ENCODE results near the gene CERT1.
"Not testable (repeated sequence)": the region's sequence is repeated elsewhere in the genome, so short reads cannot be mapped to it uniquely, and the experiment has no call there.

Gene CERT1

DNA sequence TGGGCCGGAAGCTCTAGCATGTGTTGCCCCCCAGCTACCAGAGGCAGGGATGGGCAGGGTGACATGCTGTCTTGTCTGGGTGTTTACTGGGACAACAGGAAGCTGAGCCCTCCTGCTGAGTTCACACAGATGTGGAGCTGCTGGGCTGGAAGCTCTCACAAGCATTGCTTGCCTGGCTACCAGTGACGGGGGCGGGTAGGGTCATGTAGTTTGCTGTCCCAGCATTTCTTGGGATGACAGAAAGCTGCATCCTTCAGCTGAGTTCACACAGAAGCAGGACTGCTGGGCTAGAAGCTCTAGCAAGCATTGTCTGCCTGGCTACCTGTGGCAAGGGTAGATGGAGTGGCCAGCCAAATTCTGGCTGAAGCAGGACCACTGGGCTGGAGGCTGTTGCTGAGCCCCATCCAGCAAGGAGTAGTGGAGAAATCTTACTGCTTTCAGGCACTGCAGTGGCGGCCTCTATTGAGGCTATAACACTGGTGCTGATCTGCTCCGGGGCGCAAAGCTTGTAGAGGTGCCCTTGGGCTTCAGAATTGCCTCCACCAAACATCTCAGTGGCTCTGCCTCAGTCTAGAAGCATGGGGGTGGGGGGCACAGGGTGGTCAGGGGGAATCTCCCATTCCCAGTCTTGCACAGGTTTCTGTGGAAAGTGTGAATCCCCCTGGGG is 25.4 kb upstream of the CERT1 start:
- TF ChIP-seq, protein P1, sequence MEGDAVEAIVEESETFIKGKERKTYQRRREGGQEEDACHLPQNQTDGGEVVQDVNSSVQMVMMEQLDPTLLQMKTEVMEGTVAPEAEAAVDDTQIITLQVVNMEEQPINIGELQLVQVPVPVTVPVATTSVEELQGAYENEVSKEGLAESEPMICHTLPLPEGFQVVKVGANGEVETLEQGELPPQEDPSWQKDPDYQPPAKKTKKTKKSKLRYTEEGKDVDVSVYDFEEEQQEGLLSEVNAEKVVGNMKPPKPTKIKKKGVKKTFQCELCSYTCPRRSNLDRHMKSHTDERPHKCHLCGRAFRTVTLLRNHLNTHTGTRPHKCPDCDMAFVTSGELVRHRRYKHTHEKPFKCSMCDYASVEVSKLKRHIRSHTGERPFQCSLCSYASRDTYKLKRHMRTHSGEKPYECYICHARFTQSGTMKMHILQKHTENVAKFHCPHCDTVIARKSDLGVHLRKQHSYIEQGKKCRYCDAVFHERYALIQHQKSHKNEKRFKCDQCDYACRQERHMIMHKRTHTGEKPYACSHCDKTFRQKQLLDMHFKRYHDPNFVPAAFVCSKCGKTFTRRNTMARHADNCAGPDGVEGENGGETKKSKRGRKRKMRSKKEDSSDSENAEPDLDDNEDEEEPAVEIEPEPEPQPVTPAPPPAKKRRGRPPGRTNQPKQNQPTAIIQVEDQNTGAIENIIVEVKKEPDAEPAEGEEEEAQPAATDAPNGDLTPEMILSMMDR (conservative IDR thresholded peaks at IDR 0.05; ENCODE audit: low read depth), result no peak
- peak overlapping the region; percentile 12 for H3K27ac ChIP-seq
- no peak for DNase-seq (ENCODE audit: low spot score)
- ChIA-PET CTCF (no interaction called here), POLR2A (ENCODE audit: low non-redundant PET) (no interaction called here)

DNA sequence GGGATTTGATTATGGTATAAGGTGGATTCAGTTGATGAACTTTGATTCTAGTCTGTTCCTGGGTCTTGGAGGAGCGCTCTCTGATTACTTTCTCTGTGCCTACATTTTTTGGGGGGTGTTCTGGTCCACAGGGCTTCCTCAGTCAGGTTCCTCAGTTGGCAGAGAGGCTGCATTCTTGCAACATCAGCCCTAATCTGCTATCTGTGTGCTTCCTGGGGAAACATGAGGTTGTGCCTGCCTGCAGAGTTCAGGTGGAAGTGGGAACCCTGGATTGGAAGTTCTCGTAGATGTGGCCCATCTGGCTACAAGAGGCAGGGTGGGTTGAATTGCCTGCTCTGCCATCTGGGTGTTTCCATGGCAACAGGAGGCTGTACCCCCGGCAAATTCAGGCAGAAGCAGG is 24.7 kb upstream of the CERT1 start:
- TF ChIP-seq, protein P1 (conservative IDR thresholded peaks at IDR 0.05; ENCODE audit: low read depth), result no peak
- no peak for DNase-seq (ENCODE audit: low spot score)
- CTCF ChIA-PET, result no interaction called here
- H3K27ac ChIP-seq, result no peak overlapping the region
- POLR2A ChIA-PET (ENCODE audit: low non-redundant PET), result no interaction called here

DNA sequence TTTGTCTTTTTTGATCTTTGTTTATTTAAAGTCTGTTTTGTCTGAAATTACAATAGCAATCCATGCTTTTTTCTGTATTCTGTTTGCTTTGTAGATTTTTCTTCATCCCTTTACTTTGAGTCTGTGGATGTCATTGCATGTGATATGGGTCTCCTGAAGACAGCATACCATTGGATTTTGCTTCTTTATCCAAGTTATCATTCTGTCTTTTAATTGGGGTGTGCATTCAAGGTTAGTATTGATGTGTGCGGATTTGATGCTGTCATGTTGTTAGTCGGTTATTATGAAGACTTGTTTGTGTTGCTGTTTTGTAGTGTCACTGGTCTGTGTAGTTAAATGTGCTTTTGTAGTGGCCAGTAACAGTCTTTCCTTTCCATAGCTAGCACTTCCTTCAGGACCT is 23.3 kb upstream of the CERT1 start:
- no peak for DNase-seq (ENCODE audit: low spot score)
- ChIA-PET POLR2A (ENCODE audit: low non-redundant PET) (no interaction called here), CTCF (interaction anchor here (0.9 kb wide), 1 partner anchor 11 kb away, joined by 4 read pairs; no protein-coding TSS in a partner anchor)
- TF ChIP-seq, protein P1 (conservative IDR thresholded peaks at IDR 0.05; ENCODE audit: low read depth), result no peak
- H3K27ac ChIP-seq, result no peak overlapping the region

DNA sequence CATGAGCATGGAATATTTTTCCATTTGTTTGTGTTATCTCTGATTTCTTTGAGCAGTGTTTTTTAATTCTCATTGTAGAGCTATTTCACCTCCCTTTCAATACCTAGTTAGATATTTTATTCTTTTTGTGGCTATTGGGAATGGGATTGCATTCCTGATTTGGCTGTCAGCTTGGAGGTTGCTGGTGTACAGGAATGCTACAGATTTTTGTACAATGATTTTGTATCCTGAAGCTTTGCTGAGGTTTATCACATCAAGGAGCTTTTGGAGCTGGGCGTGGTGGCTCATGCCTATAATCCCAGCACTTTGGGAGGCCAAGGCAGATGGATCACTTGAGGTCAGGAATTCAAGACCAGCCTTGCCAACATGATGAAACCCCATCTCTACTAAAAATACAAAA is 22.3 kb upstream of the CERT1 start:
- CTCF ChIA-PET; H3K27ac ChIP-seq; POLR2A ChIA-PET (ENCODE audit: low non-redundant PET); DNase-seq (ENCODE audit: low spot score): not testable (repeated sequence)

DNA sequence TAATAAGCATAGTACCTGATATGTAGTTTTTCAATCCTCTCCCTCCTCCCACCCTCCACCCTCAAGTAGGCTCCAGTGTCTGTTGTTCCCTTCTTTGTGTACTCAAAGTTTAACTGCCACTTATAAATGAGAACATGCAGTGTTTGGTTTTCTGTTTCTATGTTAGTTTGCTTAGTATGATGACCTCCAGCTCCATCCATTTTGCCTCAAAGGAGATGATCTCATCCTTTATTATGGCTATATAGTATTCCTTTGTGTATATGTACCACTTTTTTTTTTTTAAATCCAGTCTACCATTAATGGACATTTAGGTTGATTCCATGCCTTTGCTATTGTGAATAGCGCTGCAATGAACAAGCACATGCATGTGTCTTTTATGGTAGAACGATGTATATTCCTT is 20.8 kb upstream of the CERT1 start:
- CTCF ChIA-PET, result no interaction called here
- TF ChIP-seq, protein P1 (conservative IDR thresholded peaks at IDR 0.05; ENCODE audit: low read depth), result no peak
- DNase-seq (ENCODE audit: low spot score), result no peak
- no peak overlapping the region for H3K27ac ChIP-seq
- POLR2A ChIA-PET (ENCODE audit: low non-redundant PET), result no interaction called here

DNA sequence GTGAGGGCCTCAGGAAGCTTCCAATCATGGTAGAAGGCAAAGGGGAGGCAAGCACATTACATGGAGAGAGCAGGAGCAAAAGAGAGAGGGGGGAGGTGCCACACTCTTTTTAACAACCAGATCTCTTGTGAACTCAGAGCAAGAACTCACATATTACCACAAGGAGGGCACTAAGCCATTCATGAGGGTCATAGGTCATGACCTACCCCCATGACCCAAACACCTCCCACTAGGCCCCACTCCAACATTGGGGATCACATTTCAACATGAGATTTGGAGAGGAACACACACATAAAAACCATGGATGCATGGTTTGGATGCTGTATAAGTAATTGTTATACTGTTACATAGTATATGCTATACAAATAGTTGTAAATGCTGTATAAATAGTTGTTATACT is 17.8 kb upstream of the CERT1 start:
- CTCF ChIA-PET, result no interaction called here
- POLR2A ChIA-PET (ENCODE audit: low non-redundant PET), result no interaction called here
- DNase-seq (ENCODE audit: low spot score), result no peak

DNA sequence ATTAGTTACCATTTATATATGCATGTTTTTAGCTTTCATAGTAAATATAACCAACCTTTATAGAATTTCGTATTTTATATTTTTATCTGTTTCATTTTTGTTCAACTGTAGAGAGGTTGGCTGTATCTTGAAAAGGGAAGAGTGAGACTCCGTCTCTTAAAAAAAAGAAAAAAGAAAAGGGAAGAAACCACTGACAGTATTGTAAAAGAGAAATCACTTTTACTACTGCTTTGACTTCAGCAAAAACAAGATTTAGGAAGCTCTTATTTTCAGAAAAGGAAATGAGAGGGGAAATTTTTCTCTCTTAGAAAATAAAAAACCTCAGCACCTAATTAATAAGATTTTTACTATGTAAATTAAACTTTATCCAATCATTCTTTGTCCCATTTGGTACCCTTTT is 14.6 kb upstream of the CERT1 start:
- DNase-seq (ENCODE audit: low spot score), result no peak
- TF ChIP-seq, protein P1 (conservative IDR thresholded peaks at IDR 0.05; ENCODE audit: low read depth), result no peak
- ChIA-PET POLR2A (ENCODE audit: low non-redundant PET) (no interaction called here), CTCF (no interaction called here)
- no peak overlapping the region for H3K27ac ChIP-seq

More for the DNA sequence above, 17.8 kb upstream of the CERT1 start:
- H3K27ac ChIP-seq, result no peak overlapping the region
- TF ChIP-seq, protein P1 (conservative IDR thresholded peaks at IDR 0.05; ENCODE audit: low read depth), result no peak

Measured in RWPE1 (cell line).